ENCODE data around the gene MROH2A. TPM values are rescaled to one million over a fixed set of nuclear protein-coding genes. Genes with fewer than 3 reads are reported as not detected.

The MROH2A gene
- total RNA-seq, 2 experiments from 2014 or later, result not detected

- ChIA-PET CTCF (no interaction called here), POLR2A (no interaction called here)
- no peak for ATAC-seq
- no peaks in the 10 kb centered on the region for H3K9me3 Mint-ChIP-seq
- no peak overlapping the region for H3K27ac Mint-ChIP-seq
- no peak for TF ChIP-seq CTCF (IDR thresholded peaks at IDR 0.05)
- peaks cover 57% of the 10 kb centered on the region for H3K36me3 Mint-ChIP-seq (ENCODE audit: low read depth)
- H3K27me3 Mint-ChIP-seq, result no peaks in the 10 kb centered on the region
- intact Hi-C loops (cut with micrococcal nuclease), result no loop called here
- DNase-seq, result no peak
- peaks cover 8% of the 10 kb centered on the region for H3K4me1 Mint-ChIP-seq (ENCODE audit: low read depth)
- H3K4me3 Mint-ChIP-seq, result no peak overlapping the region
These were observed 57.4 kb downstream of the MROH2A start for GRCh38 chr2:233835230-233836186.

DNA sequence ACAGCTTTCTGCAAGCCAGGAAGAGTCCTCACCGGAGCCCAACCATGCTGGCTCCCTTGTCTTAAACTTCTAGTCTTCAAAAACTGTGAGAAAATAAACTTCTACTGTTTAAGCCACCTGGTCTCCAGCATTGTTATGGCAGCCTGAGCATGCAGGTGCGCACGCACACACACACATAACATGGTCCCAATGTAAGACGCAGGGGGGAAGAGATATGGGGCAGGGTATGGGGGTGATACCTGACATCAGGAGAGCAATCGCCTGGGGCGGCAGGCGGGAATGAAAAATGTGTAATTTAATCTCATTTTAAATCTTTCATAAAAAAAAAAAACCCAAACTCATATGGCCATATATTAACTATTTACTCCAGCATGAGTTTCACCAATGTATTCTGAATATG is 58.2 kb downstream of the MROH2A start:
- H3K27ac Mint-ChIP-seq, result no peak overlapping the region
- H3K4me3 Mint-ChIP-seq, result no peak overlapping the region
- peaks cover 11% of the 10 kb centered on the region for H3K4me1 Mint-ChIP-seq (ENCODE audit: low read depth)
- intact Hi-C loops (cut with micrococcal nuclease), result no loop called here
- ChIA-PET POLR2A (no interaction called here), CTCF (no interaction called here)
- ATAC-seq (no peak), DNase-seq (no peak)
- H3K9me3 Mint-ChIP-seq, result no peaks in the 10 kb centered on the region
- H3K36me3 Mint-ChIP-seq (ENCODE audit: low read depth), result peaks cover 65% of the 10 kb centered on the region
- no peak for TF ChIP-seq CTCF (IDR thresholded peaks at IDR 0.05)
- no peaks in the 10 kb centered on the region for H3K27me3 Mint-ChIP-seq

DNA sequence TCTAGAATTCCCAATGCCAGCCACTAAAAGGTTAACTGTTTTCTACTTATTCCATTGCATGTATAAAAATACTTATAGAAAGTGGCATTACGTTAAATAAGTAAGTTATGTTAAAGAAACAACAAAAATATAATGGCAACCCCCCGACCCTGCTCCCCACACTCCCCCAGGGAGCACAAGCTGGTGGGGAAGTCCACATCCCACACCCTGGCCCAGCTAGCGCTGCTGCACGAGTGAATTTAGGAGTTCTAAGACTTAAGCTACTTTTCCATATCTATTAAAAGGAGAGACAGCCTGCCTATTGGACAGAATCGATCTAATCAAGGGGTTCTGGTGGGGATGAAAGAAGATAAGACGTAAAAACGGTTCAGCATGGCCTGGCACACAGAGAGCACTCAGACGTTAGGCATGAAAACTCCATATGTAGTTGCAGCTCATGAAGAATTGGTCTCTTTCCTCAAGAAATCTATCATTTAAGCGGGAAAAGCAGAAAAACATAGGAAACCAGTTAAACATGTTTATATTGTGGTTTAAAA is 59.6 kb downstream of the MROH2A start:
- ChIA-PET CTCF (interaction anchor here (0.8 to 2.5 kb wide), 3 partner anchors 20 to 171 kb away, joined by 3 to 8 read pairs (median 3); no protein-coding TSS in a partner anchor), POLR2A (interaction anchor here (1.4 kb wide), 1 partner anchor 17 kb away, joined by 4 read pairs; the partner anchor contains the start of gene HJURP)
- no peak for TF ChIP-seq CTCF (IDR thresholded peaks at IDR 0.05)
- Mint-ChIP-seq H3K27me3 (no peaks in the 10 kb centered on the region), H3K4me1 (ENCODE audit: low read depth) (peaks cover 11% of the 10 kb centered on the region), H3K27ac (no peak overlapping the region), H3K36me3 (ENCODE audit: low read depth) (peaks cover 76% of the 10 kb centered on the region), H3K4me3 (no peak overlapping the region), H3K9me3 (no peaks in the 10 kb centered on the region)
- DNase-seq (no peak), ATAC-seq (no peak)
- intact Hi-C loops (cut with micrococcal nuclease), result no loop called here

DNA sequence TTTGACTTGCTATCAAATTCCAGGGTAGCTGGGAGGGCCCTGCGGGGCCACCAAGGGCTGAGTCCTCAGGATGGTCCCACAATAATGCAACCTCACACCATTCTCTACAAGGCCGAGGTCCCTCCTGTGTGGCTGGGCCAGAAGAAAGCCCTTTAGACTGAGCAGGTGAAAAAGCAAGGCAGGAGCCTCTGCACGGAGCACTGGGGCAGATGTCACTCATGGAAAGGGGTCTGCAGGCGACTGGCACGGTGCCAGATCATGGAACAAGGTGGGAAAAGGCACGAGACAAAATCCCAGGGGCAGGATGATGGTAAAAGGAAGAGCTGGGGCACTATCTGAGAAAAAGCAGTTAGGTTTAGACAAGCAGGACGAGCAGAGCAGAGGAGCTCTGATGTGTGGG is 60.1 kb downstream of the MROH2A start:
- POLR2A ChIA-PET, result interaction anchor here (1.0 to 1.4 kb wide), 2 partner anchors 17 to 423 kb away, joined by 3 to 4 read pairs; partner anchors contain the start of gene HJURP

More for the DNA sequence above, 60.1 kb downstream of the MROH2A start:
- peaks cover 81% of the 10 kb centered on the region for H3K36me3 Mint-ChIP-seq (ENCODE audit: low read depth)
- no peaks in the 10 kb centered on the region for H3K27me3 Mint-ChIP-seq
- no peak overlapping the region for H3K4me3 Mint-ChIP-seq
- CTCF ChIA-PET, result interaction anchor here (0.8 to 2.5 kb wide), 3 partner anchors 20 to 171 kb away, joined by 3 to 8 read pairs (median 3); no protein-coding TSS in a partner anchor
- no peak for ATAC-seq
- H3K4me1 Mint-ChIP-seq (ENCODE audit: low read depth), result peaks cover 11% of the 10 kb centered on the region
- TF ChIP-seq CTCF (IDR thresholded peaks at IDR 0.05), result no peak
- intact Hi-C loops (cut with micrococcal nuclease), result no loop called here
- no peak overlapping the region for H3K27ac Mint-ChIP-seq
- no peaks in the 10 kb centered on the region for H3K9me3 Mint-ChIP-seq
- no peak for DNase-seq

Measured in activated CD8-positive, alpha-beta T cell treated with anti-CD3 and anti-CD28 coated beads for 36 hours (primary cell).